GM21619 (cell line): ENCODE results near the gene JAML.

ENCODE experiments used
- ATAC-seq: cut with Tn5 transposase; IDR thresholded peaks from one replicate; pipeline ENCODE4 v1.9.1; 2021; ENCODE audit not compliant: unreplicated experiment

The JAML gene, protein sequence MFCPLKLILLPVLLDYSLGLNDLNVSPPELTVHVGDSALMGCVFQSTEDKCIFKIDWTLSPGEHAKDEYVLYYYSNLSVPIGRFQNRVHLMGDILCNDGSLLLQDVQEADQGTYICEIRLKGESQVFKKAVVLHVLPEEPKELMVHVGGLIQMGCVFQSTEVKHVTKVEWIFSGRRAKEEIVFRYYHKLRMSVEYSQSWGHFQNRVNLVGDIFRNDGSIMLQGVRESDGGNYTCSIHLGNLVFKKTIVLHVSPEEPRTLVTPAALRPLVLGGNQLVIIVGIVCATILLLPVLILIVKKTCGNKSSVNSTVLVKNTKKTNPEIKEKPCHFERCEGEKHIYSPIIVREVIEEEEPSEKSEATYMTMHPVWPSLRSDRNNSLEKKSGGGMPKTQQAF

DNA sequence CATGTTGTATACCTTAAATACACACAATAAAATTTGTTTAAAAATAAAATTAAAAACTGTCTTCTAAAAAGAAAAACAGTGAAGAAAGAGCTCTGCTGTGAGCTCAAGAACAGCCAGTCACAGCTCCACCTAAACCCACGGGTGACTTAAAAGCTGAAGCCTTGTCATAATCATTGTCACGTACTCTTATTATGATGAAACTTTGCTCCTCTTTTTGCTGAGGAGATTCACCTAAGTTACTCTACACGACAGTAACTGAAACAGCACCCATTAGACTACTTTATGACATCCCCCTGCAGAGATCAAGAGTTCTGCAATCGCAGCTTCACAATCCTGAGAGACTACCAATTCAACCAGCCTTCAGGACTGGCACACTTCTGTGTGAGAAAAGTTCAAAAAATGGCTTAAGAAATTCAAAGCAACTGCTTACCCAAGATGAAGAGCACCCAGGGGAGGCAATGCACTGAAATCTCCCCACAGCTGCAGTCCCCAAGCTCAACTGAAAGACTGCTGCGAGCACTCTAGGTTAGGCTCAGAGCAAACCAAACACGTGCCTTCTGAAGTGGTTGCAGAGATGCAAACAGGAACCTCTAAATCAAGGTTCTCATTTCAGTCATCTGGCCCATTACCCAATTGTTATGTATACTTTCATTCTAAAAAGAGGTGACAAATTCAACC lies at the start of gene JAML:
Gene JAML, minus strand, starts transcription at position 501 of the 678 bp plus-strand sequence. CDS start 10,145 bp downstream, outside the sequence.
- ATAC-seq = peak; percentile 52

DNA sequence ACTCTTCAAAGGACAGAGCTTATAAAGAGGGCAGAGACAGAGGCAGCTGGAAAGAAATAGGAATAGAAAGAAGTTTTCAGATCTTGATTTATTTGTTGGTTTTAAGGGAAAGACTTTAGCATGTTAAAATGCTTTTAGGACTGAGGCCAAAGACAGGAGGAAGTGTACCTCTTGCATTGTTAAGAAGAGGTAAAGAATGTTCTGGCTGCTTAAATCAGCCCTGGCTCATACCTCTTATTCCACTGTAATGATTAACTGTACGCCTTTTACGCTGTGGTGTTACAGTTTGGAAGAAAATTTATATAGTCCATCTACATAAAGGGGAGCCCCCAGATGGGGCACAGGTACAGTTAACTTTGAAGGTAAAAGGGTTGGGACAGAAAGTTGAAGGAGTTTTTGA lies 49.4 kb upstream of the JAML start:
- no peak for ATAC-seq

DNA sequence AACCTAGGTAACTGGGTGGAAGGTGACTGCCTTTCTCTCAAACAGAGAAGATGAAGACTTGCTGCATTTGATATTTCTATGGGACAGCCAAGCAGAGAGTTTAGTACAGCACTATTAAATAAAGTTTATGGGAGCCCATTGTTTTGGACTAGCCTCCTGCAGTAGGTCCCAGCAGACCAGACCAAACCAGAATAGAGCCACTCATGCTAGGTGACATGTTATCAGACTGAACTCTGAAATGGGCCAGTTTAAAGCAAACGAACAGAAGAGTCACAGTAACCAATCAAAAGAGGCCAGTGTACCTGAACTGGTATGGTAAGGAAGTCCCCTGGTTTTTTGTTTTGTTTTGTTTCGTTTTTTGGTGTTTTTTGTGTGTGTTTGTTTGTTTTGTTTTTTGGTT lies 47.2 kb upstream of the JAML start:
- no peak for ATAC-seq

DNA sequence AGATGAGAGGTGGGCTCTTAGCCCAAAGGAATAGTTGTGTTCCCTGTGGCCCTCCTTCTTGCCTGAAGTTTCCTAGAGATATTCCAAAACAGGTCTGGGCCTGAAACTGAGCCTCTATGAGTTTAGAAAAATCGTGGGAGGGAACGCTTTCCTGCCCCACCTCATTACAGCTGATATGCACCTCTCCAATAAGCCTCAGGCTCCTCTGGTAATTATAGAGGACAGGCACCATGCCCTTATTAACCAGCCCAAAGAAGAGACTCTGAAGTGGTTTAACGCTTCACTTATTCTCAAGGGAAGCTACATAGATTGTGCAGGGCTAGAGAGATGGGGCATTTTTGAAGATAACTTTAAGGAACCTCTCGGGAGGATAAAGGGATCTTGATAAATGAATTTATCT lies 42.7 kb upstream of the JAML start:
- ATAC-seq = no peak

DNA sequence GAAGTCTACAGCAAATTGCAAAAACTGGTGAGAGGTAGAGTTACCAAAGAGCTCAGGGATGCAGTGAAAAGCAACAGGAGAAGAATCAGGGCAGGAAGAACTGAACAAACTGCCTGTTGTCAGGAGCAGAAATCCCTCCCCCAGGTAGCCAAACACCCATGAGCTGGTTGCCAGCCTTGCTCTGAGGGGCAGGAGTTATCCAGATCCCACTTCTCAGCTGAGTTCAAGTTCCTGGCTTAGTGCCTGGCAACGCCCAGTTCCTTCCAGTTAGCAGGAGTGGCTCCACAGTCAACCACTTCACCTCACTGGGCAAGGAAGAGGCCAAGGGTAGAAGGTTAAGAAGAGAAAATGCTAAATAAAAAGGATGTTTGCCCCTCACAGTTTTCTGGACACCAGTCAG lies 41.1 kb upstream of the JAML start:
- no peak for ATAC-seq

DNA sequence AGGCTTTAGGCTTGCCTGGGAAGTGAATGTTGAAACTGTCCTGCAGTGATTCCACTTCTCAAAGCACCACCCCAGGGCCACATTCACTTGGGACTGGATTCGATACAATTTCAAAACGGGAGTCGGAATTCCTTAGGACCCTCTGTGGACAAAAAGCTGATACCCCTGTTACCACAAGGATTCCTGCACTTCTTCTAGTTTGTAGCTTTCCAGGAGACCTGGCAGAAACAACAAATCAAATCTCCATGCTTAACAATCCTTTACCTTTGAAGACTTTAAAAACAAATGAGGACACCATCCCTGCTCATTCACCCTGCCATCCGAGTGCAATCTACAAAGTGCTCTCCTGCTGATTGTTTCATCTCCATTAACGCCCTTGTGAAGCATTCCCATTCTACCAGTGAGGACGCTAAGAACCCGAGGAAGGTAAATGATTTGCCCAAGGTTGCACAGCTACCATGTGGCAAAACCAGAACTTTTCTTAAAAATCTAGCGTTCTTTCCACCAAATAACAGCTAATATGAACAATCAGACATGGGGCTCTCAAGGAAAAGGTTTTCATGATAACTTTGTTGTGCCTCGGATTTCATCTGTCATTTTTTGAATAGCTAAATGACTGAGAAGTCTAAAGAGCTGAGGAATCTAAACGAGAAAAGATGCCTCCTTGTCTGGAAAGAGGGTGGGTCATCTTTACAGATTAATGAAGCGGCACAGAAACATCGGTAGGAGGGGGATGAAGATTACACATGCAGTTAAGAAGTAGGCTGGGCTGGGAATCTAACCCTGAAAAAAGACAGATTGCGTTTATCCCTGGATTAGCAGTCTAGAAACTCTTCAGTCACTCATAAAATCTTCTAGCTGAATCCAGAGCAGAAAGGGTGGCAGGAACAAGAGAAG lies 40.0 kb upstream of the JAML start:
- ATAC-seq = no peak

DNA sequence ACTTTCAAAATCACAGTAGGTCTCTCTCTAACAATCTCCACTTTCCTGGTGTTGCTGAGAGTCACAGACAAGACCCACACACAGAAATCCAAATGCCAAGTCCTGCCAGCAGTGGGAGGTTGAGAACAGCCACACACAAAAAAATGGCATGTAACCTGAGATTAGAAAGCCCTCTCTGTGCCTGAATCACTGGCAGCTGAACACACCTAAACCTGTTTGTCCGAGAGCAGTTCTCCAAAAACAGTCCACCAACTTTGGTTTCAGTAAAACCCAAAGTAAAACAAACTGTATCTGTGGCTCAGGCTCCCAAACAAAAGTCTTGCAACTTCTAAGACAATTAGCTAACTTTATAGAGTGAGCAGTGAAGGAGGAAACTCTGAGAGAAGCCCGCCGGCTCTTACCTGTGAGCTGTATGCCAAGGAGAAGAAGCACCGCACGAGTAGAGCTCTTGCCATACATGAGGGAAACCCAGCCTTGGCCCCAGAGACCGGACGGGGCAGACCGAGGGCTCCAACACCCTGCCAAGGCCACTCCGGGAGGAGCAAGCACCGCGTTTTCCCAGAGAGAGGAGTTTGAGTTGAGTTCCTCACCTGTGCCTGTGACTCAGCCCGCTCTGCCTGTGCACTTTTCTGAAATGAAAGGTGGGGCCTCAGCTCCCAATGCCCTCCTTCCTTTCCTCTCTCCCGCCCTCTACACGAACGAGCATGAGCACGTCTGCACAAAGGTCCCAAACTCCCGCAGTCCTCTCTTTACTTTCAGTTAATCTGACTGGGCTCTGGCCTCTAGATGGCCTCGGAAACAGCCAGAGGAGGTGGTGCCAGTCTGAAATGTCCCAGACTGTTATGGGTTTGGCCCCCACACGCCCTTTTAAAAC lies 39.1 kb upstream of the JAML start, which contains the start of gene MPZL2:
Gene MPZL2, minus strand, starts transcription at position 603 of the 874 bp plus-strand sequence. Its CDS starts 144 bp downstream, at position 459.
- no peak for ATAC-seq

DNA sequence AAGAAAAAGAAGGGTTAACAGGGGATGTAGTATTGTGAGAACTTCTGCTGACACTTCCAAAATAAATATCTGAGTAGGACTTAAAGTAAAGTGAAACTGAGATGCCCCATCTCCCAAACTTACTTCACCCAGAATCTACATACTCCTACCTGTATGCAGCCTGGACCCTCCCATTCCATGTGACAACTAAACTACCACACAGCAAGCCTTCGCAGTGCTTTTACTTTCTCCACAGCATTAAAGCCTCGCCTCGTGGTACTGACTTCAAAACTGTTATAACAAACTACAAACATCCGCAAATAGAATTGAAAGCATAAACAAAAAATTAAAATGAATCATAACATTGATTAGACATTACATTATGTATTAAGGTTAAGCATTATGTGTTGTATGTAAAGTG lies 38.3 kb upstream of the JAML start:
- no peak for ATAC-seq

DNA sequence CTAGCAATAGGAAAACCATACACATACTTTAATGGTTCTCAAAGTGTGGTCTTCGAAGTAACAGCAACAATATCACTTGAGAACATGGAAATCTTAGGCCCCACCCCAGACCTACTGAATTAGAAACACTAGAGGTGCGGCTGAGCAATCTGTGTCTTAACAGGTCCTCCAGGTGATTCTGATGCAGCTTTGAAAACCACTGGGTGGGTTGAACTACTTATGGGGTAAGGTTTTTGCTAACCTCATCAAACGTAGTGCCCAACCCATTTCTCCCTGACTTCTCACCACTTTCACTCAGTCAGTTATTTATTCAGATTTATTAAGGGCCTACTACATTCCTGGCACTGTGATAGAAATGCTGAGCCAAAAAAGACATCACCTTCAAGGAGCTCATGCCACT lies 35.5 kb upstream of the JAML start:
- no peak for ATAC-seq

DNA sequence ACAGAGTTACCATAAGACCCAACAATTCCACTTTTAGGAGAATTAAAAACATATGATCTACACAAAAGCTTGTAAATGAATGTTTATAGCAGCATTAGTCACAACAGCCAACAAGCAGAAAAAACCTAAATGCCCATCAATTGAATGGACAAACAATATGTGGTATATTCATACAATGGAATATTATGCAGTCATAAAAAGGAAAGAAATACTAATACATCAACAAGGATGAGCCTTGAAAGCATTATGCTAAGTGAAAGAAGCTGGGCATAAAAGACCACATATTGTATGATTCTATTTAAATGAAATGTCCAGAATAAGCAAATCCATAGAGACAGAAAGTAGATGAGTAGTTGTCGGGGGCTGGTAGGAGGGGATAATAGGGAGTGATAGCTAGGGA lies 34.3 kb upstream of the JAML start:
- no peak for ATAC-seq

DNA sequence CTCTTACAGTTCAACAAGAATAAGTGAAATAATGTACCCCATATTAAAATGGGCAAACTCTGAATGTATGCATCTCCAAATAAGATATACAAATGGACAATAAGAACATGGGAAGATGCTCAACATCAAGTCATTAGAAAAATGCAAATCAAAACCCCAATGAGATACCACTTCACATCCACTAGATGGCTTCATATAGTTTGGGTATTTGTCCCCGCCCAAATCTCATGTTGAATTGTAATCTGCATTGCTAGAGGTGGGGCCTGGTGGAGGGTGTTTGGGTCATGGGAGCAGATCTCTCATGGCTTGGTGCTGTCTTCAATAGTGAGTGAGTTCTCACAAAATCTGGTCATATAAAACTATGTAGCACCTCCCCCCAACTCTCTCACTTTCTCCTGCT lies 33.6 kb upstream of the JAML start:
- no peak for ATAC-seq

DNA sequence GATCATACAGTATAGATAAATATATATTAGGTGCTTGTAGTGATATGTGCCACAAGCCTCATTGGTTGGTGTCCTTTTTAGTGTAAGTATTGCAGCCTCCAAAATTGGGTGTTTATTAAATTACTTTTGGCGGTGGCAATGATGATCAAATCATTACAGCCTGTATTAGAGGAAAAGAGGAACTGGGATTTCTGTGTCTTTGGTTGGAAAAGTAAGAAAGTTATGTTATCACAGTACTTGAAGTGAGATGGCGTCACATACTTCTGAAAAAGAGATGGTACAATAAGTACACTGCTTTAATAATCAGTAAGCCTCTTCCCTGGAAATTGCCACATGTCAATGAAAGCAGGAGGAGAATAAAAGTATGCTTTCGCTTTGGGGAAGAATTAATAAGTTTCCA lies 27.9 kb upstream of the JAML start:
- no peak for ATAC-seq

DNA sequence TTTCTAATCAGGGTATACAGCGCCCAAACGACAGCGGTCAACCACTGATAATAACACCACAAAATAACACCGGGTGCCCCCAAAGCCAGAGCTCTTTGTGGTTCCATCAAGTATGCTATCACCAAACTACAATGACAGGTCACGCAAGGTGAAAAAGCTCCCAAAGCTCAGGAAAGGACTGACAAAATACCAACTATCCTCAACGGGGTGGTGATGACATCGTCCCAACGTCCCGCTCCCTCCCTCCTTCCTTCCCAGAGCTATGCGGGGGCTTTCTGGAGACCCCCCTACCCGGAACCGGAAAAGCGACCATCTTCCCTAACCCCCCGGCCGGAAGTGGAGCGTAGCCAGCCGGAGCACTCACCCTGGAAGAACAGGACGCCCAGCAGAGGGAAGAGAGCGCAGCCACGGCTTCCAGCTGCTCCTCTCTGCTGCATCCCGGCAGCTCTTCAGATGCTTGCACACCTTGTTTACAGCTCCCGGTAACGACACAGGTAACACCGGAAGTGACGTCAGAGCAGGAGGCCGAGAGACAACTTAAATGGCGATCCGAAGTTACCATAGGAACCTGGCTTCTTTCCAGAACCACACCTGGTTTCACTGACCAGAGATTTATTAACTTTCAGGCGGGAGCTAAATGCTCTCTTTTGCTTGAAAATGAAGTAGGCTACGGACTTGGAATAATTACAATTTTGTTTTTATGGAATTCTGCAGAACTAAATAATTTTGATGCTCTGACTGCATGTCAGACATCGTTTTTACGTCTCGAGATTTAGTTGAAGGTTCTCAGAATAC lies 27.2 kb upstream of the JAML start, which contains the start of gene MPZL3:
Gene MPZL3, minus strand, starts transcription at position 508 of the 795 bp plus-strand sequence. Its CDS starts 71 bp downstream, at position 437.
- peak; percentile 79 for ATAC-seq

DNA sequence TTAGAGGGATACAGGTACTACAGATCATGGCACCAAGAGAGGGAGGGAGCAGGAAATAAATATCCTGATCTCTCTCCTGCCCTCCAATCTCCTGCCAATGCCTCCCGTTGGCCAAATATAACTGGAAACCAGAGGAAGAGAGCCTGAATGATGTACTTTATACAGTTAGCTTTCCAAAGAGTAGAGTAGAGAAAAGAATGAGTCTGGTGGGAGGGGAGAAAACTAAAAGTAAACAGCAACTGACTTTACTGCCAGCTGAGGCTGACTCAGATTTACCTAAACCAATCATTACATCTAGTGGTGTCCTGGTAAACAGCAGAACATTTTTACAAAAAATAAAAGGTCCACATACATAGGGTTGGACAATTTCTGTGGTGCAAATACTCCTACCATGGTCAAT lies 22.2 kb upstream of the JAML start:
- ATAC-seq = no peak

DNA sequence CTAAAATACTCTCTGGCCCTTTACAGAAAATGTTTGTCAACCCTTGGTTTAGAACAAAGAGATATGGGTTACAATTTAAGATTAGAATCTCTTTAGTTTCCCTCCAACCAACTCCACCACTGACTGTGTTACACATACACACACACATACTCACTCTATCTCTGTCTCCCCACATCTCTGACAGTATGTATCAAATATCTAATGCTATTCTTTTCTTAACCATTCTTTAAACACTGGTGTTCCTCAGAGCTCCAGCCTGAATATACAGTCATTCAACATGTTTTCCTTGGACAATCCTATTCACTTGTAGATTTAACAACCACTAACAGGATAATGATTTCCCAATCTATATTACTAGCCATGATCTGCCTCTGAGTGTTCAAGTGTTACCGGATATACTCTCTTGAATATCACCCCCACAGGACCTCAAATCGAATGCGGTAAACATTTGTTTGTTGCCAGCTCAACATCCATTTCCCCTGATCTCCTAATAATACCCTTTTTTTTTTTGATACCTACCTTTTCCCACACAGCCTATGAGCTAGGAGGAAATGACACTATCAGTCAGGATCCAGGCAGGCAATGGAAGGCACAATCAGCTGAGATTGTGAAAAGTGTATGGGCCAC lies 21.2 kb upstream of the JAML start:
- no peak for ATAC-seq

DNA sequence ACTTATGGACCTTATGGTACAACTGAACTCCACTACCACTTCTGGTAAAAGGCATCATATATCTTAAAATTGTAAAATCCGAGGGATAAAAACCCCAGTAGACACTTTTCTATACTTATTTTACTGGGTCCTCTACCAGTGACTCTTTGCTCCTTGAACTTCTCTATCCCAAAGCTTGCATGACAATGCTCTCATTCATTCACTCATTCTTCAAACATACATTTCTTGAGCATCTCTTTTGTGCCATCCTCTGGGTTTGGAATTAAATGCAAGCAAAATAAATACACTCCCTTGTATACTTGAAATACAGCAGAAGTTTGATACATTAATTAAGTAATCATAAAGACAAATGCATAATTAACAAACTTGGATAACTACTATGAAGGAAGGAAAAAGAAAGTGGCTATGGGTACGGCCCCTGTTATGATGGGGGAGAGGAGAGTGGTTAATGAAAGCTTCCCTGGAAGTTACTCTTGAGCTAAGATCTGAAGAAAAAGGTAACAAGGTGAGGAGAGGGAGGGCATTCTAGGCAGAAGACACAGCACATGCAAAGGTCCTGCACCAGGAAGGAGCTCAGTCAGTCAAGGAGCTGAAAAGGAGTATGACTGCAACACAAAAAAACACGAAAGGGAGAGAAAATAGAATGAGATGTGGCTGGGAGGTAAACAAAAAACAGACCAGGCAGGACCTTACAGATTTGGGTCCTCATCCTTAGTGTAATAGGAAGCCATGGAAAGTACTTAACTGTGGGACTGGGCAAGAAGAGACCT lies 19.4 kb upstream of the JAML start:
- ATAC-seq = no peak

DNA sequence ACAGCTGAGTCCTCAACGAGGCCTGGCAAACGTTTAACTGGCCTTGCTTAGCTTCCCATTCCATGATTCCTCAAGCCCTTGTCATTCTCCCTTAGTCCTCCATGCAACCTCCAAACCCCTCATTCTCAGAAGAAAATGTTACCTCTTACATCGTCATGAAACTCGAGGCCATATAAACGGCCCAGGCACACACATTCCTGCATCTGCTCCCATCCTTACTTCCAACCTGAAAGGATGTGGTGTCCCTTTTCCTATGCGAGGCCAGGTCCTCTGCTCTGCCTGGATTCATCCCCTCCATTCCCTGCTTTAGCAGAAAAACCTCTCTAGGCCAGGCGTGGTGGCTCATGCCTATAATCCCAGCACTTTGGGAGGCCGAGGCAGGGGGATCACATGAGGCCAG lies 18.4 kb upstream of the JAML start:
- ATAC-seq = no peak

DNA sequence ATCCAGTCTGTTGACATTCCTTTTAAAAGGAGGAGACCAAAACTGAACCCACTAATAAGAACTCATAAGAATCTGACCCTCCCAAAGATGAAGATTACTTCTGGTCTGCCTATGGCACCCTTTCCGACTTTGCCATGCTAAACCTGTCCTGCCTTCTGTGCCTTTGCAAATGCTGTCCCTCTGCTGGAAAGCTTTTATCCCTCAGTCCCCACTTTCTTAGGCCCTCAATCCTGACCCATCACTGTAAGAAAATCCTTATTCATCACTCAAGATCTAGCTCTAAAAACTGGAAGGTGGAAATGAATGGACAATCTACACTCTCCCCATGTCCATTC lies 16.9 kb upstream of the JAML start:
- no peak for ATAC-seq
